RPMI7951 (cell line): Measurements from ENCODE around the gene TCP1. TPM values are rescaled to one million over a fixed set of nuclear protein-coding genes. Genes with fewer than 3 reads are reported as not detected.
A peak's percentile ranks its signal among the peaks of the same experiment; 100 is the strongest.
"Not testable (repeated sequence)": the region's sequence is repeated elsewhere in the genome, so short reads cannot be mapped to it uniquely, and the experiment has no call there.

ENCODE experiments used
- DNase-seq: peaks from one replicate; pipeline ENCODE4 v3.0.0-alpha.2; 2012; ENCODE audit warnings: low read depth
- total RNA-seq: library from RNA; depleted of rRNA; stranded (reverse); fragments of >200 nt; shearing (Covaris generic); gene quantifications from 2 replicates; pipeline ENCODE4 v1.2.3, GENCODE V29; 2014

Gene TCP1
- total RNA-seq, 1 experiment from 2014 or later, result 347 TPM

DNA sequence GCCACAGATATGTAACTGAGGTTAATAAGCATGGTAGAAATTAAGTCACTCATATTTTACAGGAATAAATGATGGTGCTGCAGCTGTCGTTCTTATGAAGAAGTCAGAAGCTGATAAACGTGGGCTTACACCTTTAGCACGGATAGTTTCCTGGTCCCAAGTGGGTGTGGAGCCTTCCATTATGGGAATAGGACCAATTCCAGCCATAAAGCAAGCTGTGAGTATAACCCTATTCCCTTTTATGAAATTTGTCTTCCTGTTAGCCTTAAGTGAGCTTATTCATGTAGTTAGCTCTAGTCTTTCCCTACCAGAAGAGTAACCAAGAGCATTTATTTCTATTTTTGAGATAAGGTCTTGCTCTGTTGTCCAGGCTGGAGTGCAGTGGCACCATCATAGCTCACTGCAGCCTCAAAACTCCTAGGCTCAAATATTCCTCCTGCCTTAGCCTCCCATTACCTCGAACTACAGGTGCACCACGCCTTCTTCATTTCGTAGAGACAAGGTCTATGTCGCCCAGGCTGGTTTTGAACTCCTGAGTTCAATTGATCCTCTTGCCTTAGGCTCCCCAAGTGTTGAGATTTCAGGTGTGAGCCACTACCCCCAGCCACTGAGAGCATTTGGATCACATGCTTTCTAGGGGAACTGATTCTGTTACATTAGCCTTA, 12.0 kb downstream of the TCP1 start:
- no peak for DNase-seq

GRCh38 chr6:159772196-159772595, 17.2 kb downstream of the TCP1 start:
- no peak for DNase-seq

GRCh38 chr6:159769470-159769869, 19.9 kb downstream of the TCP1 start:
- no peak for DNase-seq

GRCh38 chr6:159766906-159767305, 22.5 kb downstream of the TCP1 start:
- no peak for DNase-seq

DNA sequence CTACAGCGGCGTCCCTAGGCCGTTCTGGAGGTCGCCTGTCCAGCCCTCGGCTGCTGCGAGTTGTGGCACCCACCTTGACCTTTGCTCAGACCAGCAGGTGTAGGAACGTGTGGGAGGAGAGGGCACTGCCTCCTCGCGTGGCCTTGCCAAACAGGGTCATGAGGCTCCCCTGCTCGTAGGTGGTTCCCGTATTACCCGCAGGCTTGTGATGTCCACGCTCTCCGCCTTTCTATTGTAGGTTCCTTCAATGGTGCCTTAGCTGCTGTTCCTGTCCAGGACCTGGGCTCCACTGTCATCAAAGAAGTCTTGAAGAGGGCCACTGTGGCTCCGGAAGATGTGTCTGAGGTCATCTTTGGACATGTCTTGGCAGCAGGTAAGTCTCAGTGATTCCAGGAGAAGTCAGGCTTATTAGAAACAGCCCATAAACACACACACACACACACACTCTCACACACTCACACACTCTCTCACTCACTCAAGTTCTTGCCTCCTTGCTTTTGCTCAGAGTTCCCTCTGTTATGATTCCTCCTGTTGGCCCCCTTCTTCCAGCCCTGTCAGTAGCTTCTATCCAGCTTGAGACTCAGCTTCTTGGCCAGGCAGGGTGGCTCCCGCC, 26.6 kb downstream of the TCP1 start:
- no peak for DNase-seq

DNA sequence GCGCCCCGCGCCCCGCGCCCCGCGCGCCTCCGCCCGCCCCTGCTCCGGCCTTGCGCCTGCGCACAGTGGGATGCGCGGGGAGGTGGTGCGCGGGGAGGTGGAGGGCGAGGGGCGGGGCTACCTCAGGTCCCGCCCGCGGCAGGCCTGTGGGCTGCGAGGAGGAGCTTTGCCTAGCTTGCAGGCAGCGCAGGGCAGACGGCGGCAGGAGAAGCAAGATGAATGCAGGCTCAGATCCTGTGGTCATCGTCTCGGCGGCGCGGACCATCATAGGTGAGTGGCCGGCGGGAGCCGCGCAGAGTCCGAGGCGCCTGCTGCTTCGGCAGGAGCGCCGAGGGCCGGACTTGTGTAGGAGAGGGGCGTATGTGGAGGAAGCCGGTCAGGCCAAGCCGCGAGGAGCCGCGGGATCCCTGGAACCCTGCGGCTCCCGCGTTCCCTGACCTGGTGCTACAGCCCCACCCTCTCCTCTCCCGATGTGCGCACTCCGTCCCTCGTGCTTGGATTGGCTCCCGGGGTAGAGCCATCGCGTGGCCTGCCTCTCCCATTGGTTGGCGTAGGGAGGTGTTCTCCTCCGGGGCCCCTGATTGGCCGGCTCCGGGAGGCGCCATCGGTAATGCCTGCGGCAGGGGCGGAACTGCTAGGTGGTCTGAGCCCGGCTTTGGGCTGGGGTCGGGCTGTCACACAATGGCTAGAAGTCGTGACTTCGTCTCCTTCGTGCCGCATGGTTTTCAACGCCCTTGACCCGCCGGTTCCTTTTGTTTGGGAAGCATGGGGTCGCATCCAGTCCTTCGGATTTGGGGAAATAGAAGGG, 27.3 kb downstream of the TCP1 start, which contains the start of gene ACAT2:
Gene ACAT2, plus strand, starts transcription at position 173 of the 808 bp plus-strand sequence. Its CDS starts 43 bp downstream, at position 216.
- peak; percentile 93 for DNase-seq

- peak; percentile 22 for DNase-seq
These were observed 28.1 kb downstream of the TCP1 start for GRCh38 chr6:159761129-159761872.

- DNase-seq, result peak; percentile 76
These were observed 28.8 kb downstream of the TCP1 start for GRCh38 chr6:159760602-159761057.

GRCh38 chr6:159759645-159760044, 29.8 kb downstream of the TCP1 start:
- DNase-seq, result no peak

DNA sequence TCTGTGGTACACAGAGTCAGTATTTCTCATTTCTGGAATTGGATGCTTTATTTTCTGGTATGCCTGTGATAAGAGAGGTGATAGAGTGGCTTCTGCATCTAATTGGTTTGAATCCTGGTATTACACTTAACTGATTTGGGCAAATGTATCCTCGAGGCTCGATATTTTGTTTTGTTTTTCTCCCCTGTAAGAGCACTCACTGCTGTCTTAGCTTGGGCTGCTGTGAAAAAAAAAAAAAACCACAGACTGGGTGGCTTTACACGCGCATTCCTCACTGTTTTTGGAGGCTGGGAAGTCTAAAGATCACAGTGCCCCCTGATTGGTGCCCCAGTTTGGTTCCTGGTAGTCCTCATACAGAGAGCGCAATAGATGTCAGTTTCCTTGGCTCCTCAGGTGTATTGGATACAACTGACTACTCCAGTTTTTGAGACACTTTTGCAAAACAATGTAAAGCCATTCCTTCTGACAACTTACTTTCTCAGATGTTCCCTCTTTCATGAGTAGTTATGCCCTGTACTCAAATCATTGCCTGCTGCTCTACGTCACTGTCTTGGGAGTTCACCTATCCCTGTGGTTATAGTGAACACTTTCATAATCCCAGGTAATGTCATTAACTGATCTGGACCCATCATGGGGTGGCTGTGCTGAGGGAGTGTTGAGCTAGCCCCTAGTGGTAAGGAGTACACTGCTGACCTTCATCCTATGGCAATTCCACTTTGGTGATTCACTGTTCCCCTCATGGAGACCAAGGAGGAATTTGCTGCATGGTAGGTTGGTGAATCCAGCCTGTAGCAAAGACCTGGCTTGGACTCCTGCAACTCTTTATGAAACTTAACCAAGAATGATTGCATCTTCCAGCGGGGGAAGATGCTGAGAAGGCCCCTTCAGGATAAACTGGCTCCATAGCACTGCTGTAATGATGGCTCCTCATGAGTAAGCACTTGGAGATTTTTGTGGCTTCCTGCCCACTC, 31.1 kb downstream of the TCP1 start:
- peak; percentile 56 for DNase-seq

GRCh38 chr6:159756508-159756907, 32.9 kb downstream of the TCP1 start:
- no peak for DNase-seq

GRCh38 chr6:159754959-159755914, 34.2 kb downstream of the TCP1 start:
- no peak for DNase-seq

- DNase-seq, result no peak
These were observed 35.0 kb downstream of the TCP1 start for GRCh38 chr6:159754401-159754800.

GRCh38 chr6:159753081-159753872, 36.1 kb downstream of the TCP1 start:
- DNase-seq, result no peak

GRCh38 chr6:159751448-159751847, 38.0 kb downstream of the TCP1 start:
- no peak for DNase-seq

- not testable (repeated sequence) for DNase-seq
These were observed 41.3 kb downstream of the TCP1 start for GRCh38 chr6:159748127-159748526.

- DNase-seq, result no peak
These were observed 42.6 kb downstream of the TCP1 start for GRCh38 chr6:159746759-159747158.

GRCh38 chr6:159745081-159745480, 44.3 kb downstream of the TCP1 start:
- DNase-seq, result no peak

GRCh38 chr6:159742165-159742564, 47.2 kb downstream of the TCP1 start:
- DNase-seq, result no peak
